ENCODE measurements around the gene C9orf43. TPM values are rescaled to one million over a fixed set of nuclear protein-coding genes. Genes with fewer than 3 reads are reported as not detected.

The C9orf43 gene
- total and polyA plus RNA-seq, 4 experiments from 2014 or later, result 0.41 to 0.87 (median 0.65) TPM

DNA sequence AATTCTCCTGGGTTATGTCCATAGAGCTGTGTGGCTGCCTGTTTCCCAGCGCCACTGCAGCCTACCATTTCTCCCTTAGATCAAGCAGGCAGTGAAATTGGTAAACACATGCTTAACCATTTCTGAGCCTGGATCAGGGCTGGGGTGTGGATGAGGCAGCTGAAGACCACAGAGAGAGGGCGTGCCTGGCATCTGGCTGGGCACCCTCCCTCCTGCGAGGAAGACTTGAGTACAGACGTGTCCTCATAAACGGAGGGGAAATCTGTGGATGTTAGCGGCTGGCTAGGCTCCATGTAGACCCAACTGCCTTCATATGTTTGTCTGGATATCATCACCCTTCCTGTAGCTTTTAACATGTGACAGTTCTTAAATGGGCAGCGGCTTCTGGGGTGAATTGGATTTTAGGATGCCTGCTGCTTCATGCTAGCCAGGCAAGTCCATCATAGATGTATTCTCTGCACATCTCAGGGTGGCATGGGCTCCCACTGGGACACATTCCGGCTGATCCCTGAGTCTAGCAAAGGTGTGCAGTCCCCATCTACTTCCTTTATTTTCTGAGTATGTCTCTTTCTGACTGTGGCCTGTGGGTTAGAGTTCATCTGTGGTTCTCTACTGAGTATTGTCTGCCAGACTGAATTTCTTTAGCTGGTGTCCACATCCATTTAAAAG is 63.9 kb downstream of the C9orf43 start:
- H3K36me3 Mint-ChIP-seq, result no peaks in the 10 kb centered on the region
- ChIA-PET CTCF (ENCODE audit: partially characterized antibody) (interaction anchor here (0.8 to 1.4 kb wide), 3 partner anchors 43 to 114 kb away, joined by 3 to 4 read pairs (median 3); no protein-coding TSS in a partner anchor), POLR2A (ENCODE audit: partially characterized antibody) (no interaction called here)
- no peak for DNase-seq
- H3K27me3 ChIP-seq (ENCODE audit: insufficient read depth, low read length), result no peaks in the 10 kb centered on the region
- no peaks in the 10 kb centered on the region for H3K9me3 ChIP-seq (ENCODE audit: control insufficient read depth in 1 of 2, low read length in 2 of 2)
- peaks cover 8% of the 10 kb centered on the region for H3K4me1 ChIP-seq (ENCODE audit: insufficient read depth, low read length)
- peaks cover 6 to 9% (median 8%) of the 10 kb centered on the region in 4 donors for H3K4me1 Mint-ChIP-seq
- no peak overlapping the region for H3K27ac ChIP-seq (ENCODE audit: low read depth, low read length)
- no peak overlapping the region for H3K4me3 ChIP-seq (ENCODE audit: low read length in 2 of 2)
- no peak overlapping the region for H3K27ac Mint-ChIP-seq
- no peak overlapping the region for H3K4me3 Mint-ChIP-seq
- H3K27me3 Mint-ChIP-seq, result no peaks in the 10 kb centered on the region
- no peaks in the 10 kb centered on the region for H3K36me3 ChIP-seq (ENCODE audit: insufficient read depth, low read length)
- peaks cover 0 to 1% (median 0%) of the 10 kb centered on the region in 8 donors for H3K9me3 Mint-ChIP-seq
- intact Hi-C loops (cut with micrococcal nuclease), result no loop called here

DNA sequence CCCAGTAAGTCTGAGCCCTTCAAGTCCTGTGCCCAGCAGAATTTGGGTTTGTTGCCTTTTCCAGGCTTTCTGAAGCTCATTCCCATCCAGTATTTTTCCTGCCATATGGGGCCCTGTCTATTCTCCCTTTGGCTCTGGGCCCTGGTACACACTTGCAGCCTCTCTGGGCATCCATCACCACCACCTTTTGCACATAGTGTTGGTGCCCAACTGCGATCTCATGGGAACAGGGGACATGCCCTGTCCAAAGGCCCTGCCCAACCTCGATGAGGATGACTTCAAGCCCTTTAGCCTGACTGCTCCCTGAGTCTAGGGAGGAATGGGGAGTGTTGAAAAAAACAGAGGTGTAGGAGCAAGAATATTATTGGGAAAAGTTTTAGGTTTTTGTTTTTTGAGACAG is 64.5 kb downstream of the C9orf43 start:
- no peaks in the 10 kb centered on the region for H3K27me3 Mint-ChIP-seq

DNA sequence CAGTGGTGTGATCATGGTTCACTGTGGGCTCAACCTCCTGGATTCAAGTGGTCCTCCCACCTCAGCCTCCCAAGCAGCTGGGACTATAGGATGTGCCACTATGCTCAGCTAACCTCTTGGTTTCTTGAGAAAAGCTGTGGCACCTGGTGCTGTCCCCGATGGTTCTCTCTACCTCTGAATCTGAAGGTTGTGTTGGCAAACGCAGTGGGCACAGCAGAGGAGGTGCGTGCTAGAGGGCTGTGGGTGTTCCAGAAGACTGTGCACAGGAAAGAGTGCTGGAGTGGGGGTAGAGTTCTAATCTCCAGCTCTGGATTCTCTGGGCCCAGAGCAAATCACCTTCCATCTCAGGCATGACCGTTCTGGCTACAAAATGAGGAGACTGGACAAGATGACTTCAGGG is 65.4 kb downstream of the C9orf43 start:
- Mint-ChIP-seq H3K27ac (peak overlapping the region in 1 of 7 donors; percentile 6), H3K36me3 (no peaks in the 10 kb centered on the region), H3K4me1 (peaks cover 8 to 16% (median 12%) of the 10 kb centered on the region in 4 donors), H3K27me3 (peaks cover 0 to 2% of the 10 kb centered on the region in 2 donors), H3K4me3 (no peak overlapping the region), H3K9me3 (peaks cover 0 to 1% (median 0%) of the 10 kb centered on the region in 8 donors)
- no peaks in the 10 kb centered on the region for H3K27me3 ChIP-seq (ENCODE audit: insufficient read depth, low read length)
- no peak for DNase-seq
- no peak overlapping the region for H3K4me3 ChIP-seq (ENCODE audit: low read length in 2 of 2)
- H3K27ac ChIP-seq (ENCODE audit: low read depth, low read length), result no peak overlapping the region
- ChIA-PET CTCF (ENCODE audit: partially characterized antibody) (no interaction called here), POLR2A (ENCODE audit: partially characterized antibody) (no interaction called here)
- intact Hi-C loops (cut with micrococcal nuclease), result no loop called here
- no peaks in the 10 kb centered on the region for H3K36me3 ChIP-seq (ENCODE audit: insufficient read depth, low read length)
- peaks cover 11% of the 10 kb centered on the region for H3K4me1 ChIP-seq (ENCODE audit: insufficient read depth, low read length)
- H3K9me3 ChIP-seq (ENCODE audit: control insufficient read depth in 1 of 2, low read length in 2 of 2), result no peaks in the 10 kb centered on the region

More for the DNA sequence above, 64.5 kb downstream of the C9orf43 start:
- Mint-ChIP-seq H3K27ac (peak overlapping the region in 1 of 7 donors; percentile 32), H3K4me3 (no peak overlapping the region), H3K36me3 (no peaks in the 10 kb centered on the region), H3K4me1 (peaks cover 8 to 14% (median 12%) of the 10 kb centered on the region in 4 donors), H3K9me3 (peaks cover 0 to 1% (median 0%) of the 10 kb centered on the region in 8 donors)
- Histone ChIP-seq H3K27ac (ENCODE audit: low read depth, low read length) (no peak overlapping the region), H3K36me3 (ENCODE audit: insufficient read depth, low read length) (no peaks in the 10 kb centered on the region), H3K4me1 (ENCODE audit: insufficient read depth, low read length) (peaks cover 11% of the 10 kb centered on the region), H3K4me3 (ENCODE audit: low read length in 2 of 2) (no peak overlapping the region), H3K9me3 (ENCODE audit: control insufficient read depth in 1 of 2, low read length in 2 of 2) (no peaks in the 10 kb centered on the region), H3K27me3 (ENCODE audit: insufficient read depth, low read length) (no peaks in the 10 kb centered on the region)
- ChIA-PET CTCF (ENCODE audit: partially characterized antibody) (interaction anchor here (1.4 kb wide), 1 partner anchor 114 kb away, joined by 3 read pairs; no protein-coding TSS in a partner anchor), POLR2A (ENCODE audit: partially characterized antibody) (no interaction called here)
- intact Hi-C loops (cut with micrococcal nuclease), result no loop called here
- DNase-seq, result no peak

DNA sequence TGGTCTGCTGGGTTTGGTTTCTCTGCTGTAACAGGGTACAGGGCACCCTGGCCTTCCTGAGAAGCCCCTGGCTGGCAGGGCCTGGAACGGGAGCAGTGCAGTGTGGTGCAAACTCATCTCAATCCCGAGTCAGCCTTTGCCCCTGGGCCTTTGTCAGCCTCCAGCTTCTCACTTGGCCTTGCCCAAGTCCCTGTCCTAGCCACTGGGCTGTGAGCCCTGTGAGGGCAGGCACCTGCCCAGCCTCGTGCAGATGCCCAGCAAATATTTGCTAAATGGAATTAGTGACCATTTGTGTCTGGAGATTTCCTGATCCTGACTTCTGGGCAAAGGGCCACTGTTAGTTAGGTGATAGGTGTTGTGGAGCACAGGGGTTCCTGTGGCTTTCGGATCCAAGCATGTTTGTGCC is 66.0 kb downstream of the C9orf43 start:
- peaks cover 8 to 18% (median 12%) of the 10 kb centered on the region in 4 donors for H3K4me1 Mint-ChIP-seq
- Histone ChIP-seq H3K4me1 (ENCODE audit: insufficient read depth, low read length) (peaks cover 11% of the 10 kb centered on the region), H3K27ac (ENCODE audit: low read depth, low read length) (no peak overlapping the region), H3K36me3 (ENCODE audit: insufficient read depth, low read length) (no peaks in the 10 kb centered on the region), H3K4me3 (ENCODE audit: low read length in 2 of 2) (no peak overlapping the region), H3K27me3 (ENCODE audit: insufficient read depth, low read length) (no peaks in the 10 kb centered on the region), H3K9me3 (ENCODE audit: control insufficient read depth in 1 of 2, low read length in 2 of 2) (no peaks in the 10 kb centered on the region)
- no peak overlapping the region for H3K4me3 Mint-ChIP-seq
- peaks cover 0 to 1% (median 0%) of the 10 kb centered on the region in 8 donors for H3K9me3 Mint-ChIP-seq
- no peak overlapping the region for H3K27ac Mint-ChIP-seq
- CTCF ChIA-PET (ENCODE audit: partially characterized antibody), result no interaction called here
- no peak for DNase-seq
- intact Hi-C loops (cut with micrococcal nuclease), result no loop called here
- POLR2A ChIA-PET (ENCODE audit: partially characterized antibody), result no interaction called here
- H3K27me3 Mint-ChIP-seq, result peaks cover 0 to 2% of the 10 kb centered on the region in 2 donors
- no peaks in the 10 kb centered on the region for H3K36me3 Mint-ChIP-seq

DNA sequence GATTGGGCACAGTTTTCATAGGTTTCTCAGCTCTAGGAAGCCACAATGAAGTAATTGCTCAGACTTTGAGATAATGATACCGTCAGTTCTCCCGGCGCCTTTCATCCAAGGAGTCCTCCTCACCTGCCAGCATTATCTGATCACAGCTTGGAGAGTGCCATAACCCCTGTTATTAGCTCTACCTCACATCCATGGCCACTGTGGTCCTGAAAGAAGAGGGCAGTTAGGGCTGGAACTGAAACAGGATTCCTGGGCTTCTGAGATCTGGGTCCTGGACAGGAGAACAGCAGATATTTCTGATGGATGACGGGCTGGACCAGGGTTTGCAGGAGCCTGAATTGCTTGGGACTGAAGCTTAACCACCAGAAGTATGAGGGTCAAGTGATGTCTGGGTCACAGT is 66.5 kb downstream of the C9orf43 start:
- Histone ChIP-seq H3K9me3 (ENCODE audit: control insufficient read depth in 1 of 2, low read length in 2 of 2) (no peaks in the 10 kb centered on the region), H3K4me3 (ENCODE audit: low read length in 2 of 2) (no peak overlapping the region), H3K4me1 (ENCODE audit: insufficient read depth, low read length) (peaks cover 11% of the 10 kb centered on the region), H3K27me3 (ENCODE audit: insufficient read depth, low read length) (no peaks in the 10 kb centered on the region), H3K27ac (ENCODE audit: low read depth, low read length) (no peak overlapping the region), H3K36me3 (ENCODE audit: insufficient read depth, low read length) (no peaks in the 10 kb centered on the region)
- Mint-ChIP-seq H3K36me3 (no peaks in the 10 kb centered on the region), H3K27ac (no peak overlapping the region), H3K9me3 (peaks cover 0 to 1% (median 0%) of the 10 kb centered on the region in 8 donors), H3K4me1 (peaks cover 8 to 18% (median 12%) of the 10 kb centered on the region in 4 donors), H3K4me3 (no peak overlapping the region), H3K27me3 (peaks cover 0 to 2% of the 10 kb centered on the region in 2 donors)
- ChIA-PET CTCF (ENCODE audit: partially characterized antibody) (no interaction called here), POLR2A (ENCODE audit: partially characterized antibody) (no interaction called here)
- no peak for DNase-seq
- intact Hi-C loops (cut with micrococcal nuclease), result no loop called here

DNA sequence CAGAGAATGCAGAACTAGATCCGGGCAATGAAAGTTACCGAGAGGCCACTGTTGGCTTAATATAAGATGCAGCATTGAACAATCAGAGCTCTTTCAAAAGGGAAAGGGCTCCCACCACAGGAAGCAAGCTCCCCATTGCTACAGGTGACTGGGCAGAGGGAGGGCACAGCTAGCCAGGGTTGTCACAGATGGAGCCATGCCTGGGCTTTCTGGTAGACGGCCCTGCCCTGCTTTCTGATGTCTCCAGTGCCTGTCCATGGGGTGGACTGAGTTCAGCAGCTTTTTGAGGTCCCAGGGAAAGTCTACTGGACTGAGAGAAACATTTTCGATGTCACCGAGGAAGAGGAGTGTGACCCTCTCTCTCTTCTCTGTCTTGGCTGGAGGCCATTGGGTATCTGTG is 67.1 kb downstream of the C9orf43 start:
- CTCF ChIA-PET (ENCODE audit: partially characterized antibody), result interaction anchor here (1.8 kb wide), 1 partner anchor 32 kb away, joined by 5 read pairs; no protein-coding TSS in a partner anchor
- DNase-seq, result no peak
- Histone ChIP-seq H3K9me3 (ENCODE audit: control insufficient read depth in 1 of 2, low read length in 2 of 2) (no peaks in the 10 kb centered on the region), H3K27me3 (ENCODE audit: insufficient read depth, low read length) (no peaks in the 10 kb centered on the region), H3K27ac (ENCODE audit: low read depth, low read length) (no peak overlapping the region), H3K4me1 (ENCODE audit: insufficient read depth, low read length) (peaks cover 11% of the 10 kb centered on the region), H3K36me3 (ENCODE audit: insufficient read depth, low read length) (no peaks in the 10 kb centered on the region), H3K4me3 (ENCODE audit: low read length in 2 of 2) (no peak overlapping the region)
- intact Hi-C loops (cut with micrococcal nuclease), result no loop called here
- Mint-ChIP-seq H3K4me3 (no peak overlapping the region), H3K36me3 (no peaks in the 10 kb centered on the region), H3K27ac (peak overlapping the region in 1 of 7 donors; percentile 42), H3K27me3 (peaks cover 0 to 2% of the 10 kb centered on the region in 2 donors), H3K4me1 (peaks cover 8 to 18% (median 12%) of the 10 kb centered on the region in 4 donors), H3K9me3 (peaks cover 0 to 1% (median 0%) of the 10 kb centered on the region in 8 donors)
- POLR2A ChIA-PET (ENCODE audit: partially characterized antibody), result no interaction called here

DNA sequence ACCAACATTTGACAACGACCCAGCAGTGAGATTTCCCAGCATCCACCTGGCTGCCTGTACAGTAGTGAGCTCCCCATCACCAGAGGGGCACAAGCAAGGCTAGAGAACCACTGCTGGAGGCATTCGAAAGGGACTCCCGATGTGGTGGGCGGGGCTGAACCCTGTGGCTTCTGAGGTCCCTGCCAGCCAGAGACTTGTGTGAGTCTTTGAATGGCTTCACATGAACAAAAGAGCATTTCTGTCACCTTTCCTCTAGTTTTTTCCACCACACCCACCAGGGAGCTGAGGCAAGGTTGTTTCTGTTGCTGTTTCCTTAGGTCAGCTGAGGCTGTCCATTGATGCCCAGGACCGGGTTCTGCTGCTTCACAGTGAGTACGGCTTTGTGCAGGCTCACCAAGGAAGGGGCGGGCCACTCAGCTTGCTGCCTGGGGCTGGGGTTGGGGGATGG is 68.7 kb downstream of the C9orf43 start:
- intact Hi-C loops (cut with micrococcal nuclease), result no loop called here
- peak in 2 of 5 donors; percentile 3 to 7 for DNase-seq
- peaks cover 0 to 1% (median 0%) of the 10 kb centered on the region in 8 donors for H3K9me3 Mint-ChIP-seq
- peaks cover 8 to 18% (median 12%) of the 10 kb centered on the region in 4 donors for H3K4me1 Mint-ChIP-seq
- peak overlapping the region in 5 of 8 donors; percentile 1 to 34 (median 7) for H3K4me3 Mint-ChIP-seq
- no peaks in the 10 kb centered on the region for H3K27me3 ChIP-seq (ENCODE audit: insufficient read depth, low read length)
- H3K4me3 ChIP-seq (ENCODE audit: low read length in 2 of 2), result no peak overlapping the region
- H3K27ac ChIP-seq (ENCODE audit: low read depth, low read length), result no peak overlapping the region
- no peaks in the 10 kb centered on the region for H3K36me3 Mint-ChIP-seq
- H3K36me3 ChIP-seq (ENCODE audit: insufficient read depth, low read length), result no peaks in the 10 kb centered on the region
- POLR2A ChIA-PET (ENCODE audit: partially characterized antibody), result interaction anchor here (1.7 kb wide), 1 partner anchor 38 kb away, joined by 5 read pairs; no protein-coding TSS in a partner anchor
- peaks cover 11% of the 10 kb centered on the region for H3K4me1 ChIP-seq (ENCODE audit: insufficient read depth, low read length)
- CTCF ChIA-PET (ENCODE audit: partially characterized antibody), result interaction anchor here (1.0 to 2.5 kb wide), 3 partner anchors 32 to 111 kb away, joined by 3 to 6 read pairs (median 5); no protein-coding TSS in a partner anchor
- no peaks in the 10 kb centered on the region for H3K9me3 ChIP-seq (ENCODE audit: control insufficient read depth in 1 of 2, low read length in 2 of 2)
- peak overlapping the region in 2 of 7 donors; percentile 51 to 55 for H3K27ac Mint-ChIP-seq
- peaks cover 0 to 2% of the 10 kb centered on the region in 2 donors for H3K27me3 Mint-ChIP-seq

Data from CD4-positive, alpha-beta memory T cell (primary cell).